Mesothelial cell of epicardium (in vitro differentiated cells): ENCODE results near the gene CELF2. TPM values are rescaled to one million over a fixed set of nuclear protein-coding genes. Genes with fewer than 3 reads are reported as not detected.

ENCODE experiments used
- DNase-seq, 2 experiments: peaks; one replicate each; pipeline ENCODE4 v3.0.0; 2021; ENCODE audit warnings: low spot score in 2 of 2; ENCODE audit not compliant: unreplicated experiment in 2 of 2
- H3K27ac Mint-ChIP-seq: 2 replicates; pipeline ENCODE4 v1.8.0; 2021; ENCODE audit warnings: mixed read lengths
- H3K27me3 Mint-ChIP-seq: 2 replicates; pipeline ENCODE4 v1.8.0; 2021; ENCODE audit warnings: low read depth, mixed read lengths
- H3K36me3 Mint-ChIP-seq: 2 replicates; pipeline ENCODE4 v1.8.0; 2021; ENCODE audit warnings: mixed read lengths
- H3K4me1 Mint-ChIP-seq: 2 replicates; pipeline ENCODE4 v1.8.0; 2021; ENCODE audit warnings: mixed read lengths
- H3K4me3 Mint-ChIP-seq: 2 replicates; pipeline ENCODE4 v1.8.0; 2021; ENCODE audit warnings: mild to moderate bottlenecking, moderate library complexity, mixed read lengths
- H3K9me3 Mint-ChIP-seq: 2 replicates; pipeline ENCODE4 v1.8.0; 2021; ENCODE audit warnings: mixed read lengths
- CTCF ChIP-seq: fragments of 200-600 bp; sonication (generic); IDR thresholded peaks from one replicate; pipeline ENCODE4 v1.5.0; 2021; ENCODE audit warnings: antibody characterized with exemption; ENCODE audit not compliant: unreplicated experiment
- total RNA-seq: library from RNA; stranded (reverse); gene quantifications from 3 replicates; pipeline ENCODE4 v1.2.1, GENCODE V29; 2021

CELF2 gene
- total RNA-seq, 1 donor from 2014 or later = 24.0 TPM

- Mint-ChIP-seq H3K4me3 (no peak overlapping the region), H3K27me3 (peaks cover 33% of the 10 kb centered on the region), H3K36me3 (no peaks in the 10 kb centered on the region), H3K9me3 (no peaks in the 10 kb centered on the region), H3K27ac (no peak overlapping the region), H3K4me1 (peaks cover 11% of the 10 kb centered on the region)
- no peak for TF ChIP-seq CTCF
- DNase-seq = no peak
Observed at GRCh38 chr10:11170993-11171851, 153.6 kb downstream of the CELF2 start.

- DNase-seq = no peak
- no peaks in the 10 kb centered on the region for H3K9me3 Mint-ChIP-seq
- no peak overlapping the region for H3K4me3 Mint-ChIP-seq
- peaks cover 16% of the 10 kb centered on the region for H3K4me1 Mint-ChIP-seq
- peaks cover 26% of the 10 kb centered on the region for H3K27me3 Mint-ChIP-seq
- H3K27ac Mint-ChIP-seq = no peak overlapping the region
- H3K36me3 Mint-ChIP-seq = no peaks in the 10 kb centered on the region
- no peak for TF ChIP-seq CTCF
Observed at GRCh38 chr10:11173042-11173441, 155.4 kb downstream of the CELF2 start.

- no peaks in the 10 kb centered on the region for H3K9me3 Mint-ChIP-seq
- H3K4me1 Mint-ChIP-seq = peaks cover 27% of the 10 kb centered on the region
- TF ChIP-seq CTCF = no peak
- no peak for DNase-seq
- peaks cover 32% of the 10 kb centered on the region for H3K27me3 Mint-ChIP-seq
- no peaks in the 10 kb centered on the region for H3K36me3 Mint-ChIP-seq
- H3K4me3 Mint-ChIP-seq = no peak overlapping the region
- H3K27ac Mint-ChIP-seq = no peak overlapping the region
Observed at GRCh38 chr10:11175823-11176243, 158.2 kb downstream of the CELF2 start.

GRCh38 chr10:11176746-11177145, 159.1 kb downstream of the CELF2 start:
- Mint-ChIP-seq H3K27ac (no peak overlapping the region), H3K9me3 (no peaks in the 10 kb centered on the region)

GRCh38 chr10:11177381-11177780, 159.7 kb downstream of the CELF2 start:
- peaks cover 30% of the 10 kb centered on the region for H3K27me3 Mint-ChIP-seq
- no peaks in the 10 kb centered on the region for H3K9me3 Mint-ChIP-seq
- no peak for TF ChIP-seq CTCF
- peaks cover 27% of the 10 kb centered on the region for H3K4me1 Mint-ChIP-seq
- H3K36me3 Mint-ChIP-seq = no peaks in the 10 kb centered on the region
- no peak for DNase-seq
- H3K27ac Mint-ChIP-seq = no peak overlapping the region
- no peak overlapping the region for H3K4me3 Mint-ChIP-seq

More at GRCh38 chr10:11176746-11177145, 159.1 kb downstream of the CELF2 start:
- Mint-ChIP-seq H3K27me3 (peaks cover 30% of the 10 kb centered on the region), H3K4me3 (no peak overlapping the region), H3K4me1 (peaks cover 27% of the 10 kb centered on the region), H3K36me3 (no peaks in the 10 kb centered on the region)
- DNase-seq = no peak
- no peak for TF ChIP-seq CTCF
